Ishikawa (cell line): ENCODE measurements around the gene TCTN1.

Experiments used
- CEBPB ChIP-seq: IDR thresholded peaks from 2 replicates; pipeline ENCODE4 v1.6.1; 2012
- CREB1 ChIP-seq: IDR thresholded peaks from 2 replicates; pipeline ENCODE4 v1.6.1; 2012; ENCODE audit warnings: low read depth
- EGR1 ChIP-seq: IDR thresholded peaks from 2 replicates; pipeline ENCODE4 v1.6.1; 2012
- EP300 ChIP-seq: IDR thresholded peaks from 2 replicates; pipeline ENCODE4 v1.6.1; 2012; ENCODE audit warnings: borderline replicate concordance
- MAX ChIP-seq: IDR thresholded peaks from 2 replicates; pipeline ENCODE4 v1.6.1; 2012
- NFIC ChIP-seq: IDR thresholded peaks from 2 replicates; pipeline ENCODE4 v1.6.1; 2012
- RAD21 ChIP-seq: IDR thresholded peaks from 2 replicates; pipeline ENCODE4 v1.6.1; 2012; ENCODE audit warnings: low read depth
- REST ChIP-seq: IDR thresholded peaks from 2 replicates; pipeline ENCODE4 v1.6.1; 2012; ENCODE audit warnings: low read depth, mild to moderate bottlenecking
- TAF1 ChIP-seq: IDR thresholded peaks from 2 replicates; pipeline ENCODE4 v1.6.1; 2012; ENCODE audit warnings: low read depth, mild to moderate bottlenecking
- TCF12 ChIP-seq: IDR thresholded peaks from 2 replicates; pipeline ENCODE4 v1.6.1; 2012; ENCODE audit warnings: low read depth
- TEAD4 ChIP-seq: IDR thresholded peaks from 2 replicates; pipeline ENCODE4 v1.6.1; 2012
- USF1 ChIP-seq: IDR thresholded peaks from 2 replicates; pipeline ENCODE4 v1.6.1; 2012
- YY1 ChIP-seq: IDR thresholded peaks from 2 replicates; pipeline ENCODE4 v1.6.1; 2012; ENCODE audit warnings: low read depth
- ZBTB7A ChIP-seq: IDR thresholded peaks from 2 replicates; pipeline ENCODE4 v1.6.1; 2012; ENCODE audit warnings: low read depth

- no peak for TF ChIP-seq NFIC
- TF ChIP-seq TCF12, result no peak
- no peak for TF ChIP-seq TAF1
- TF ChIP-seq YY1, result no peak
- no peak for TF ChIP-seq EGR1
- TF ChIP-seq RAD21, result no peak
- no peak for TF ChIP-seq MAX
- no peak for TF ChIP-seq CREB1
- no peak for TF ChIP-seq EP300
- no peak for TF ChIP-seq CEBPB
- no peak for TF ChIP-seq USF1
- TF ChIP-seq REST, result no peak
- no peak for TF ChIP-seq ZBTB7A
- TF ChIP-seq TEAD4, result no peak
Measured at GRCh38 chr12:110686294-110686903, 72.5 kb downstream of the TCTN1 start.
